EH (cell line): Measurements from ENCODE around the gene TARP.

Source experiments
- DNase-seq: peaks from one replicate; pipeline ENCODE4 v3.0.0-alpha.2; 2015; ENCODE audit warnings: low read depth

The TARP gene

DNA sequence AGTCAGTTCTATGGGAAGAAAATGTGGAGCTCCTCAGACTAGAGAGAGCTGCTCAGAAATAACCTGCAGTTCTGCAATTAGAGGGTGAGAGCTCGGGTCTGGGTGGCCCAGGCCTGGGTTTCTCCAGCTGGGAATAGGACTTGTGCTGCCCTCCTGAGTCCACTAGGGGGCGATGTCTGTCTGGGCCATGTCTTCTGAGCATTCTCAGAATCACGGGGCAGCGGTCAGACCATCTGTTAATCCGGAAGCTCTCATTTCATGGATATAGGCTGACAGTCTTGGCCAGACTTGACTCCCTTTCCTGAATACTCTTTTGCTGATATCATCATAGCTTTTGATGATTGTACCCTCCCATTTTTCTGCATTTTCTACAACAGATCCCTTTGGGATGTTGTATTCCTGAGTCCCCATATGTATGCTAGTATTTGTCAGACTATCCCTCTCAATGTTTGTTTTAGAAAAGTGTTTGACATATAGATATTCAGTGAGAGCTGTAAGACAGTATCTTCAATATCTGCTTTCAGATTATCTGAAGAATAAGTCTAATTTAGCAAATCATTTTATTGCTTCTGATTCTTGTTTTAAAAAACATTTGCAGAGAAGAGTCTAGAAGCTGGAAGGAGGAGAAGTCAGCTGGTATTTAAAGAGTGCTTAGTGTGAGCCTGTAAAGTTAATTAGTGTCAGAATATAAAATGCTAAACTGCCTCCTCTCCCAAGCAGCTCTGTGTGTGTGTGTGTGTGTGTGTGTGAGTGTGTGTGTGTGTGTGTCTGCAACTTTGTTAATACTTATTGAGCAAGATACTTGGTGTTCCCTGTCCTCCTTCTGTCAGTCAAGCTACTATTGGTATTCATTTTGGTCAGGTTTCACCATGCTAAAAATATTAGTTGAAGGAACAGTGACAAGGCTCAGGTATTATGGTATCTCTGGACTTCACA, 57.4 kb downstream of the TARP start:
- DNase-seq = peak; percentile 87

DNA sequence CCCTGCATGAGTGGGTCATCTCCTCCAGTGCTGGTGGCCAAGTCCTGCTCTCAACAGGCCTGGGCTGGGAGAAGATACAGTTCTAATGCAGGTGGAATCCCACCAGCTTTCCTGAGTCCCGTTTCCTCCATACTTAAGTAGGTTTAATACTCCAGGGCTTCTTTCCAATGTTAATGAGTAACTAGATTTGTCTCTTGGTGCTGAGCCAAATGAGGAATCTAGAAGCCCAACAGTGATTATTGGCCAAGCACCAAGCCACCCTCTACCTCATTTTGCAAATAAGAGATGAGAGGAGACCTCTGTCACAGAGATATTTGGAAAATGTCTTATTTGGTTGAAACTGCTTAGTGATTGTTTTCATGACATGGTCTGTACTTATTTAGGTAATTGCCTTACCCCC, 58.3 kb downstream of the TARP start:
- DNase-seq = peak; percentile 30

DNA sequence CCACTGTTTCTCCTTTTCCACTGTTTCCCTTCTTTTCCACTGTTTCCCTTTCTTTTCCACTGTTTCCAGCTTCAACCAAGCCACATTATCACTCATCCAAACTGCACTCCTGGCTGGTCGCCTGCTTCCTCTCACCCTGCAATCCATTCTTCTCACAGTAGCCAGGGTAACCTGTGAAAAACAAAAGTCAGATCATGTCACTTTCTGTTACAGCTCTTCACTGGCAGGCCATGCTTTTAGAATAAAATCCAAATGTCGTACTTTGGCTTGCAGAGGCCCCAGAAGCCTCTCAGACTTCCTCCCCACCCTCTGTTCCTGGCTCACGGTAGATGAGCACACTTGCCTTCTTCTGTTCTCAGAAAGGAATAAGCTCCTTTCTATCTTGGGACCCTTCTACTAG, 61.5 kb downstream of the TARP start:
- DNase-seq = peak; percentile 26

DNA sequence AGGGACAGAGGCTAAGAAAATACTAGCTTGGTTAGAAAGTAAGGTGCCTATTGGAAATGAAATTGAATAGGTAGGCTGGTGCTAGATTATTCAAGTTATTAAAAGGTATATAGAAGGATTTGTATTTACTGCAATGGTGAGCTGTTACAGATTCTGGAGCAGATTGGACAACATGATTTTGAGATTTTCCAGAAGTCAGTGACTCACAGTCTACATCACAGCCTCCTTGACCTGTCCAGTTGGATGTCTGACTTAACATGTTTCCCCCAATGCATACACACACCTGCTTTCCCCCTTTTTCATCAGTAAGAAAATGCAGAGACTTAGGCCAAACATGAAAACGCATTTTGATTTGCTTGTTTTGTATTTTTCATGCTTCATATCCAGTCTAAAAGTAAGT, 62.0 kb downstream of the TARP start:
- no peak for DNase-seq
